SK-N-SH treated with all-trans-retinoic acid at 6 μM for 48 hours (cell line): ENCODE results near the gene PEPD.

ENCODE experiments used
- ATAC-seq: fragments of 200-7000 bp; cut with Tn5 transposase; 3 replicates; pipeline ENCODE4 v1.9.1; 2020; ENCODE audit warnings: mild to moderate bottlenecking, moderate library complexity
- ARNTL ChIP-seq: fragments of 450-650 bp; formaldehyde crosslinking; IDR thresholded peaks from 2 replicates; pipeline ENCODE4 v1.5.0; 2020; ENCODE audit warnings: low read depth, mild to moderate bottlenecking, moderate library complexity, borderline replicate concordance
- BACH2 ChIP-seq: fragments of 250-450 bp; sonication (Bioruptor Pico); IDR thresholded peaks from 2 replicates; pipeline ENCODE4 v1.9.0; 2021; ENCODE audit warnings: mild to moderate bottlenecking, borderline replicate concordance
- CSDC2 ChIP-seq: fragments of 250-450 bp; sonication (Bioruptor Pico); IDR thresholded peaks from 2 replicates; pipeline ENCODE4 v1.5.0; 2020; ENCODE audit warnings: mild to moderate bottlenecking, moderate library complexity
- ESRRG ChIP-seq: fragments of 250-450 bp; sonication (Bioruptor Pico); IDR thresholded peaks from 2 replicates; pipeline ENCODE4 v1.6.1; 2021; ENCODE audit warnings: mild to moderate bottlenecking
- GLIS3 ChIP-seq: fragments of 250-450 bp; sonication (Bioruptor Pico); IDR thresholded peaks from 2 replicates; pipeline ENCODE4 v1.5.0; 2020; ENCODE audit warnings: mild to moderate bottlenecking, moderate library complexity
- ISL1 ChIP-seq: fragments of 250-450 bp; sonication (Bioruptor Pico); IDR thresholded peaks from 2 replicates; pipeline ENCODE4 v2.1.2; 2022; ENCODE audit warnings: mild to moderate bottlenecking, moderate library complexity
- OSR1 ChIP-seq: fragments of 250-450 bp; sonication (Bioruptor Pico); IDR thresholded peaks from 2 replicates; pipeline ENCODE4 v1.8.0; 2022; ENCODE audit warnings: moderate library complexity, mild to moderate bottlenecking, inconsistent platforms
- PPARA ChIP-seq: fragments of 250-450 bp; sonication (Bioruptor Pico); IDR thresholded peaks from 2 replicates; pipeline ENCODE4 v1.5.0; 2020; ENCODE audit warnings: mild to moderate bottlenecking, borderline replicate concordance
- SNAI2 ChIP-seq: fragments of 250-450 bp; sonication (Bioruptor Pico); IDR thresholded peaks from 2 replicates; pipeline ENCODE4 v1.5.0; 2020; ENCODE audit warnings: mild to moderate bottlenecking, moderate library complexity
- TCF4 ChIP-seq: fragments of 250-450 bp; sonication (Bioruptor Pico); IDR thresholded peaks from 2 replicates; pipeline ENCODE4 v1.8.0; 2021; ENCODE audit warnings: mild to moderate bottlenecking, moderate library complexity, borderline replicate concordance
- TOX ChIP-seq: fragments of 250-450 bp; sonication (Bioruptor Pico); IDR thresholded peaks from 2 replicates; pipeline ENCODE4 v1.8.0; 2021; ENCODE audit warnings: mild to moderate bottlenecking, moderate library complexity, borderline replicate concordance
- ZC3H10 ChIP-seq: fragments of 250-450 bp; sonication (Bioruptor Pico); IDR thresholded peaks from 2 replicates; pipeline ENCODE4 v1.5.1; 2021; ENCODE audit warnings: mild to moderate bottlenecking, moderate library complexity
- ZFP3 ChIP-seq: fragments of 250-450 bp; sonication (Bioruptor Pico); IDR thresholded peaks from 2 replicates; pipeline ENCODE4 v1.5.0; 2020; ENCODE audit warnings: mild to moderate bottlenecking, moderate library complexity
- ZFP30 ChIP-seq: fragments of 450-650 bp; formaldehyde crosslinking; IDR thresholded peaks from 2 replicates; pipeline ENCODE4 v1.5.0; 2022; ENCODE audit warnings: mild to moderate bottlenecking, moderate library complexity
- ZNF565 ChIP-seq: fragments of 450-650 bp; formaldehyde crosslinking; conservative IDR thresholded peaks from 2 replicates; pipeline ENCODE4 v1.5.0; 2020; ENCODE audit warnings: low read depth, mild to moderate bottlenecking, moderate library complexity
- ZNF70 ChIP-seq: fragments of 450-650 bp; formaldehyde crosslinking; IDR thresholded peaks from 2 replicates; pipeline ENCODE4 v1.5.0; 2020; ENCODE audit warnings: mild to moderate bottlenecking, moderate library complexity
- TF ChIP-seq, protein P1 (sequence below): fragments of 250-450 bp; sonication (Bioruptor Pico); IDR thresholded peaks from 2 replicates; pipeline ENCODE4 v1.5.1; 2021; ENCODE audit warnings: mild to moderate bottlenecking, moderate library complexity
- TF ChIP-seq, protein P2 (sequence below): fragments of 250-450 bp; sonication (Bioruptor Pico); IDR thresholded peaks from 2 replicates; pipeline ENCODE4 v1.8.0; 2020; ENCODE audit warnings: mild to moderate bottlenecking, moderate library complexity, borderline replicate concordance
- TF ChIP-seq, protein P3 (sequence below): fragments of 250-450 bp; sonication (Bioruptor Pico); IDR thresholded peaks from 2 replicates; pipeline ENCODE4 v1.5.1; 2020; ENCODE audit warnings: low read depth, mild to moderate bottlenecking, moderate library complexity
- TF ChIP-seq, protein P4 (sequence below): fragments of 250-450 bp; sonication (Bioruptor Pico); IDR thresholded peaks from 2 replicates; pipeline ENCODE4 v1.8.0; 2021; ENCODE audit warnings: low read depth, mild to moderate bottlenecking, moderate library complexity, borderline replicate concordance
- TF ChIP-seq, protein P5 (sequence below): fragments of 250-450 bp; sonication (Bioruptor Pico); IDR thresholded peaks from 2 replicates; pipeline ENCODE4 v1.5.0; 2020; ENCODE audit warnings: mild to moderate bottlenecking, moderate library complexity

Gene PEPD

DNA sequence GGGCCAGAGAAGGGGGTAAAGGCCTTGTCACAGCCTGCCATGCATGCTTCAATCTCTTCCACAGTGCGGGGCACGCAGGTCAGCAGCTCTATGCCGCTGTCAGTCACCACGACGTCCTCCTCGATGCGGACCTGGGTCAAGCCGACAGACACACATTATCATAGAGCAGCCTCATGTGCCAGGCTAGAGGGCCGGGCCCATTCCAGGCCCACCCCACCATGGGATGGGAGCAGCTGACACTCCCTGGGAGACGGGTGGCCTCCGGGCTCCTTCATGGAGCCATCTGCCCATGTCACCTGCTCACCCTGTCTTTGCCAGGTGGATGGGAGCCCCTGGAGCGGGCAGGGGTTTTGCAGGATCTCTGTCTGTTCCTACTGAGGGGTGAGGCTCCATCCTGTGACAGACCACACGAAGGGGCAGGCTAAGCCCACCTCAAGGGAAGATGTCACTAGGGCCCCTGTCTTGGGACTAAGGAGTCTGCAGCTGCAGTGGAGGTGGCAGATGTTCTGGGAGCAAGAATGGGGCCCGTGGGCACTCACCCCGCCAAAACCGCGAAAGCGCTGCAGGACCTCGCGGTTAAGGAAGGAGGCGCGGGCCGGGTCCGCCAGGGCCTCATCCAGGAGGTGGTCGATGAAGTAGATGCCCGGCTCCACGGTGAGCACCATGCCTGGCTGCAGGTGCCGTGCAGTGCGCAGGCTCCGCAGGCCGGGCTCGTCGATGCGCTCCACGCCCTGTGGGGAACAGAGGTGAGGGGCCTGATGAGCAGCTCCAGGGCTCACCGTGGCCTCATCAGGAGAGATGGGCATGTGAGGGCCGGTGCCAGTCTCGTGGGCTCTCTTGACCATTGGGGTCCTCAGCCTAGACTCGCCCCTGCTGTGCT, 134.0 kb downstream of the PEPD start:
- ATAC-seq: no peak
- TF ChIP-seq ZFP3 (CRISPR knock-in tag) (no peak), PPARA (CRISPR knock-in tag) (no peak), CSDC2 (CRISPR knock-in tag) (no peak), ZFP30 (CRISPR knock-in tag) (no peak), TCF4 (CRISPR knock-in tag) (no peak), ARNTL (CRISPR knock-in tag) (no peak), SNAI2 (no peak), ZNF70 (CRISPR knock-in tag) (no peak)
- TF ChIP-seq, protein P1, sequence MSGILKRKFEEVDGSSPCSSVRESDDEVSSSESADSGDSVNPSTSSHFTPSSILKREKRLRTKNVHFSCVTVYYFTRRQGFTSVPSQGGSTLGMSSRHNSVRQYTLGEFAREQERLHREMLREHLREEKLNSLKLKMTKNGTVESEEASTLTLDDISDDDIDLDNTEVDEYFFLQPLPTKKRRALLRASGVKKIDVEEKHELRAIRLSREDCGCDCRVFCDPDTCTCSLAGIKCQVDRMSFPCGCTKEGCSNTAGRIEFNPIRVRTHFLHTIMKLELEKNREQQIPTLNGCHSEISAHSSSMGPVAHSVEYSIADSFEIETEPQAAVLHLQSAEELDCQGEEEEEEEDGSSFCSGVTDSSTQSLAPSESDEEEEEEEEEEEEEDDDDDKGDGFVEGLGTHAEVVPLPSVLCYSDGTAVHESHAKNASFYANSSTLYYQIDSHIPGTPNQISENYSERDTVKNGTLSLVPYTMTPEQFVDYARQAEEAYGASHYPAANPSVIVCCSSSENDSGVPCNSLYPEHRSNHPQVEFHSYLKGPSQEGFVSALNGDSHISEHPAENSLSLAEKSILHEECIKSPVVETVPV (CRISPR knock-in tag): no peak

DNA sequence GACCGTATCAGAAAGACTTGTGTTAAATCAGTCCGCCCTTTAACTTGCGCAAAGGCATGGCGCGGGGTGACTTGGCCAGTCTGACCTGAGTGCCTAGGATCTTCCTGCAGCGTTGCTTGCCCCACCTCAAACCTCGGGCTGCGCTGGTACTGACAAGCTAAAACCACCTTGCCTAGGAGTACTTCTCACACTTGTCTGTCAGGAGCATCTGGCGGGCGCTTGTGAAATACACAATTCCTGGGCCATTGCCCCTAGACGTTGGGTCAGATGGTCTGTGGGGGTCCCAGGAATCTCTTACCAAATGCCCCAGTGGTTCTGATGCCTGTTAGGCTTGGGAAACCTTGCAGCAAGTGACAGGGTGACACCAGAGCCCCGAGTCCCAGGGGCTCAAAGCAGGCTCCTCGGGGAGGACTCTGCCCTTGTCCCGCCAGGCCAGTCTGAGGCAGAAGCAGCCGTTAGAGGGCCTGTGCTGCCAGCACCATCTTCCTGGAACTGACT, 135.2 kb downstream of the PEPD start:
- TF ChIP-seq ZC3H10 (CRISPR knock-in tag): no peak
- TF ChIP-seq, protein P2, sequence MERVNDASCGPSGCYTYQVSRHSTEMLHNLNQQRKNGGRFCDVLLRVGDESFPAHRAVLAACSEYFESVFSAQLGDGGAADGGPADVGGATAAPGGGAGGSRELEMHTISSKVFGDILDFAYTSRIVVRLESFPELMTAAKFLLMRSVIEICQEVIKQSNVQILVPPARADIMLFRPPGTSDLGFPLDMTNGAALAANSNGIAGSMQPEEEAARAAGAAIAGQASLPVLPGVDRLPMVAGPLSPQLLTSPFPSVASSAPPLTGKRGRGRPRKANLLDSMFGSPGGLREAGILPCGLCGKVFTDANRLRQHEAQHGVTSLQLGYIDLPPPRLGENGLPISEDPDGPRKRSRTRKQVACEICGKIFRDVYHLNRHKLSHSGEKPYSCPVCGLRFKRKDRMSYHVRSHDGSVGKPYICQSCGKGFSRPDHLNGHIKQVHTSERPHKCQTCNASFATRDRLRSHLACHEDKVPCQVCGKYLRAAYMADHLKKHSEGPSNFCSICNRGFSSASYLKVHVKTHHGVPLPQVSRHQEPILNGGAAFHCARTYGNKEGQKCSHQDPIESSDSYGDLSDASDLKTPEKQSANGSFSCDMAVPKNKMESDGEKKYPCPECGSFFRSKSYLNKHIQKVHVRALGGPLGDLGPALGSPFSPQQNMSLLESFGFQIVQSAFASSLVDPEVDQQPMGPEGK (CRISPR knock-in tag): no peak
- no peak for TF ChIP-seq SNAI2
- no peak for TF ChIP-seq ZFP3 (CRISPR knock-in tag)
- TF ChIP-seq, protein P3, sequence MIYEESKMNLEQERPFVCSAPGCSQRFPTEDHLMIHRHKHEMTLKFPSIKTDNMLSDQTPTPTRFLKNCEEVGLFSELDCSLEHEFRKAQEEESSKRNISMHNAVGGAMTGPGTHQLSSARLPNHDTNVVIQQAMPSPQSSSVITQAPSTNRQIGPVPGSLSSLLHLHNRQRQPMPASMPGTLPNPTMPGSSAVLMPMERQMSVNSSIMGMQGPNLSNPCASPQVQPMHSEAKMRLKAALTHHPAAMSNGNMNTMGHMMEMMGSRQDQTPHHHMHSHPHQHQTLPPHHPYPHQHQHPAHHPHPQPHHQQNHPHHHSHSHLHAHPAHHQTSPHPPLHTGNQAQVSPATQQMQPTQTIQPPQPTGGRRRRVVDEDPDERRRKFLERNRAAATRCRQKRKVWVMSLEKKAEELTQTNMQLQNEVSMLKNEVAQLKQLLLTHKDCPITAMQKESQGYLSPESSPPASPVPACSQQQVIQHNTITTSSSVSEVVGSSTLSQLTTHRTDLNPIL (CRISPR knock-in tag): no peak
- no peak for TF ChIP-seq PPARA (CRISPR knock-in tag)
- TF ChIP-seq TOX (CRISPR knock-in tag): no peak
- TF ChIP-seq ARNTL (CRISPR knock-in tag): no peak
- TF ChIP-seq ZNF565: no peak
- TF ChIP-seq ESRRG: no peak
- no peak for TF ChIP-seq CSDC2 (CRISPR knock-in tag)
- TF ChIP-seq ZFP30 (CRISPR knock-in tag): no peak
- TF ChIP-seq, protein P4, sequence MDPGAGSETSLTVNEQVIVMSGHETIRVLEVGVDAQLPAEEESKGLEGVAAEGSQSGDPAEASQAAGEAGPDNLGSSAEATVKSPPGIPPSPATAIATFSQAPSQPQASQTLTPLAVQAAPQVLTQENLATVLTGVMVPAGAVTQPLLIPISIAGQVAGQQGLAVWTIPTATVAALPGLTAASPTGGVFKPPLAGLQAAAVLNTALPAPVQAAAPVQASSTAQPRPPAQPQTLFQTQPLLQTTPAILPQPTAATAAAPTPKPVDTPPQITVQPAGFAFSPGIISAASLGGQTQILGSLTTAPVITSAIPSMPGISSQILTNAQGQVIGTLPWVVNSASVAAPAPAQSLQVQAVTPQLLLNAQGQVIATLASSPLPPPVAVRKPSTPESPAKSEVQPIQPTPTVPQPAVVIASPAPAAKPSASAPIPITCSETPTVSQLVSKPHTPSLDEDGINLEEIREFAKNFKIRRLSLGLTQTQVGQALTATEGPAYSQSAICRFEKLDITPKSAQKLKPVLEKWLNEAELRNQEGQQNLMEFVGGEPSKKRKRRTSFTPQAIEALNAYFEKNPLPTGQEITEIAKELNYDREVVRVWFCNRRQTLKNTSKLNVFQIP (CRISPR knock-in tag): no peak
- TF ChIP-seq OSR1 (CRISPR knock-in tag): no peak
- TF ChIP-seq ISL1: no peak
- no peak for TF ChIP-seq ZNF70 (CRISPR knock-in tag)
- no peak for TF ChIP-seq BACH2 (CRISPR knock-in tag)
- TF ChIP-seq, protein P5, sequence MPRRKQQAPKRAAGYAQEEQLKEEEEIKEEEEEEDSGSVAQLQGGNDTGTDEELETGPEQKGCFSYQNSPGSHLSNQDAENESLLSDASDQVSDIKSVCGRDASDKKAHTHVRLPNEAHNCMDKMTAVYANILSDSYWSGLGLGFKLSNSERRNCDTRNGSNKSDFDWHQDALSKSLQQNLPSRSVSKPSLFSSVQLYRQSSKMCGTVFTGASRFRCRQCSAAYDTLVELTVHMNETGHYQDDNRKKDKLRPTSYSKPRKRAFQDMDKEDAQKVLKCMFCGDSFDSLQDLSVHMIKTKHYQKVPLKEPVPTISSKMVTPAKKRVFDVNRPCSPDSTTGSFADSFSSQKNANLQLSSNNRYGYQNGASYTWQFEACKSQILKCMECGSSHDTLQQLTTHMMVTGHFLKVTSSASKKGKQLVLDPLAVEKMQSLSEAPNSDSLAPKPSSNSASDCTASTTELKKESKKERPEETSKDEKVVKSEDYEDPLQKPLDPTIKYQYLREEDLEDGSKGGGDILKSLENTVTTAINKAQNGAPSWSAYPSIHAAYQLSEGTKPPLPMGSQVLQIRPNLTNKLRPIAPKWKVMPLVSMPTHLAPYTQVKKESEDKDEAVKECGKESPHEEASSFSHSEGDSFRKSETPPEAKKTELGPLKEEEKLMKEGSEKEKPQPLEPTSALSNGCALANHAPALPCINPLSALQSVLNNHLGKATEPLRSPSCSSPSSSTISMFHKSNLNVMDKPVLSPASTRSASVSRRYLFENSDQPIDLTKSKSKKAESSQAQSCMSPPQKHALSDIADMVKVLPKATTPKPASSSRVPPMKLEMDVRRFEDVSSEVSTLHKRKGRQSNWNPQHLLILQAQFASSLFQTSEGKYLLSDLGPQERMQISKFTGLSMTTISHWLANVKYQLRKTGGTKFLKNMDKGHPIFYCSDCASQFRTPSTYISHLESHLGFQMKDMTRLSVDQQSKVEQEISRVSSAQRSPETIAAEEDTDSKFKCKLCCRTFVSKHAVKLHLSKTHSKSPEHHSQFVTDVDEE: no peak
- no peak for ATAC-seq

DNA sequence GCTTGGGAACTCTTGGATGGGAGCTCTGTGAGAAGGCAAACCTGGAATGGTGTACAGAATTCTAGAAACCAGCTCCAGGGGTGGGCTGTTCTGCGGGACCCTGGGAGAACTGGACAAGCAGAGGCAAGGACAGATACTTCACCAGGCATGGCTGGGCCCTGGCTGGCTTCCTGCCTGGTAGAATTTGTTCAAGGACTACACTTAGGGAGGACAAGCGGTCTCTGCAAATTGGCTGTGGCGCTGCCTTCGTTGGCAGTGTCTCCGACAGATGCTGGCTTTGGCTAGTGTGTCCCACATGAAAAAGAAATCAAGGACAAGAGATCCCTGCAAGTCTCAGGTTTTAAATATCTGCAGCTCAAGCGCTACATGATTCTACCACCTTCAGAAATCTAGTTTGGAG, 135.6 kb downstream of the PEPD start:
- TF ChIP-seq ISL1 (no peak), ZC3H10 (CRISPR knock-in tag) (no peak), GLIS3 (CRISPR knock-in tag) (no peak), ARNTL (CRISPR knock-in tag) (no peak)
- TF ChIP-seq, all 23 proteins: peak for 0
- no peak for ATAC-seq
